ENCODE data around the gene TXNDC5. TPM values are rescaled to one million over a fixed set of nuclear protein-coding genes. Genes with fewer than 3 reads are reported as not detected.

TXNDC5 gene
- total RNA-seq, 4 donors from 2014 or later = 51.9 to 125 (median 104) TPM

GRCh38 chr6:7881765-7882500, 28.7 kb downstream of the TXNDC5 start:
- TF ChIP-seq POLR2A (IDR thresholded peaks at IDR 0.05) (no peak), CTCF (IDR thresholded peaks at IDR 0.05) (no peak)
- no peak overlapping the region for H3K4me3 ChIP-seq
- intact Hi-C loops (cut with DNase I) = no loop called here
- no peaks in the 10 kb centered on the region for H3K9me3 ChIP-seq
- peak overlapping the region in 1 of 4 donors; percentile 28 for H3K27ac ChIP-seq
- WGBS, 2 donors = 59 to 79% methylated on average over 6 to 8 of the region's 8 CpGs
- H3K36me3 ChIP-seq = peaks cover 19 to 75% (median 39%) of the 10 kb centered on the region in 3 donors
- no peaks in the 10 kb centered on the region for H3K27me3 ChIP-seq
- no peak for DNase-seq
- peaks cover 0 to 14% (median 9%) of the 10 kb centered on the region in 3 donors for H3K4me1 ChIP-seq

GRCh38 chr6:7880718-7881107, 29.9 kb downstream of the TXNDC5 start:
- intact Hi-C loops (cut with DNase I) = no loop called here
- no peaks in the 10 kb centered on the region for H3K27me3 ChIP-seq
- no peaks in the 10 kb centered on the region for H3K9me3 ChIP-seq
- H3K4me1 ChIP-seq = peaks cover 0 to 14% (median 9%) of the 10 kb centered on the region in 3 donors
- WGBS, 2 donors = 92 to 94% methylated on average over 9 of the region's 9 CpGs
- no peak overlapping the region for H3K27ac ChIP-seq
- DNase-seq = no peak
- H3K4me3 ChIP-seq = no peak overlapping the region
- TF ChIP-seq POLR2A (IDR thresholded peaks at IDR 0.05) = no peak
- TF ChIP-seq CTCF (IDR thresholded peaks at IDR 0.05) = no peak
- H3K36me3 ChIP-seq = peaks cover 19 to 63% (median 31%) of the 10 kb centered on the region in 3 donors

GRCh38 chr6:7879980-7880717, 30.4 kb downstream of the TXNDC5 start:
- H3K27me3 ChIP-seq = no peaks in the 10 kb centered on the region
- H3K36me3 ChIP-seq = peaks cover 17 to 58% (median 31%) of the 10 kb centered on the region in 3 donors
- H3K4me3 ChIP-seq = no peak overlapping the region
- no peak for TF ChIP-seq POLR2A (IDR thresholded peaks at IDR 0.05)
- no peak for TF ChIP-seq CTCF (IDR thresholded peaks at IDR 0.05)
- H3K4me1 ChIP-seq = peaks cover 0 to 14% (median 9%) of the 10 kb centered on the region in 3 donors
- H3K27ac ChIP-seq = no peak overlapping the region
- intact Hi-C loops (cut with DNase I) = no loop called here
- H3K9me3 ChIP-seq = no peaks in the 10 kb centered on the region
- DNase-seq = no peak
- WGBS, 2 donors = 84 to 91% methylated on average over 13 of the region's 13 CpGs

DNA sequence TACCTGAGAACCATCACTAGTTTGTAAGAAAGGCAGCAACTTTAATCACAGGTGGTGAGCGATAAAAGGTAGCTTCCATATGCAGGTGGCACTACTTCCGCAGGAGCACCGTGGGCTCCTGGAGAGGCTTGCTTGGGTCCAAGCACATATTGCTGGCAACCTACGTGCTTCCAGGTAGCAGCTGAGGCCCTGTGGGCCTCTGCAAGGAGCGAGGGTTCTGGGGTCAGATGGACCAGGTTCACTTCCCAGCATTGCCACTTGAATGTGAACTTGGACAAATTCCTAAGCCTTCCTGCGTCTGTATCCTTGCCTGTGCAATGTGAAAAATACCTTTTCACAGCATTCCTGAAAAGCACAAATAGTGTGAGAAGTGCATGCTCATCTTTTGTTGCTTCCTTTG, 31.0 kb downstream of the TXNDC5 start:
- TF ChIP-seq CTCF (IDR thresholded peaks at IDR 0.05) = no peak
- no peak for TF ChIP-seq POLR2A (IDR thresholded peaks at IDR 0.05)
- Histone ChIP-seq H3K27ac (no peak overlapping the region), H3K36me3 (peaks cover 12 to 52% (median 28%) of the 10 kb centered on the region in 3 donors), H3K4me3 (no peak overlapping the region), H3K9me3 (no peaks in the 10 kb centered on the region), H3K4me1 (peaks cover 0 to 14% (median 9%) of the 10 kb centered on the region in 3 donors), H3K27me3 (no peaks in the 10 kb centered on the region)
- DNase-seq = no peak
- intact Hi-C loops (cut with DNase I) = no loop called here
- 90% methylated on average over 3 to 4 of the region's 6 CpGs for WGBS, 2 donors

DNA sequence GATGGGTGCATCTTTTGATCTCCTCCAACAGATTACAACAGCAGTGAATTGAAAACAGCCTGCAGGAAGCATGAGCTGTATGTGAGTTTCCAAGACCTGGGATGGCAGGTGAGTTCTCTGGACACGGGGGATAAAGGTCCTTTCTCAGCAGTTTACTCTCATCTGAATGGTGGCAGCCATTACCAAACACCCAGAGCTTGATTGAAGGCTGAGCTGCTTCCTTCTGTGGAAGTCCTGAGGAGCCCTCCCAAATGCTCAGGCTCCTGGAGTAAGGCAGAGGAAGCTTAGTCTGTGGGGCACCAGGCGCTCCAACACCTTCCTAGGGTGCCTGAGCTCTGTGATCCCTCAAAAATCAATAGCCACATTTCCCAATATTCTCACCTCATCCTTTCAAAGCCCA, 31.5 kb downstream of the TXNDC5 start:
- WGBS, 2 donors = 83 to 94% methylated on average over 2 of the region's 2 CpGs
- Histone ChIP-seq H3K4me1 (peaks cover 0 to 14% (median 9%) of the 10 kb centered on the region in 3 donors), H3K27me3 (no peaks in the 10 kb centered on the region), H3K9me3 (no peaks in the 10 kb centered on the region), H3K36me3 (peaks cover 12 to 47% (median 23%) of the 10 kb centered on the region in 3 donors), H3K4me3 (no peak overlapping the region), H3K27ac (no peak overlapping the region)
- intact Hi-C loops (cut with DNase I) = no loop called here
- TF ChIP-seq CTCF (IDR thresholded peaks at IDR 0.05) = no peak
- no peak for TF ChIP-seq POLR2A (IDR thresholded peaks at IDR 0.05)
- DNase-seq = no peak

All from esophagus squamous epithelium (tissue), 5 donors.